K562 (cell line): ENCODE data around the gene KIF21A. TPM values are rescaled to one million over a fixed set of nuclear protein-coding genes. Genes with fewer than 3 reads are reported as not detected.

Source experiments
- ATF1 ChIP-seq, 2 experiments: fragments of 450-650 bp in 1 of 2; IDR thresholded peaks; 2 replicates each; pipeline ENCODE4 v1.6.1; 2016; ENCODE audit warnings: missing compliant biosample characterization in 1 of 2, missing genetic modification characterization in 1 of 2
- CBFA2T2 ChIP-seq: fragments of 450-650 bp; conservative IDR thresholded peaks from 2 replicates; pipeline ENCODE4 v1.6.1; 2017; ENCODE audit warnings: mild to moderate bottlenecking
- ETV1 ChIP-seq: fragments of 450-650 bp; conservative IDR thresholded peaks from 2 replicates; pipeline ENCODE4 v1.6.1; 2016; ENCODE audit warnings: missing genetic modification characterization, control low read depth, low read depth, missing compliant biosample characterization
- JUN ChIP-seq, 2 experiments: sonication (generic) in 1 of 2; formaldehyde crosslinking in 1 of 2; IDR thresholded peaks; 2 replicates each; pipeline versions ENCODE4 v1.6.1 to v1.8.0; 2012 to 2022; ENCODE audit warnings: borderline replicate concordance in 2 of 2, mild to moderate bottlenecking in 2 of 2, improper control_type of control experiment in 1 of 2, low read depth in 1 of 2, low read length in 1 of 2, missing genetic modification reagents in 1 of 2
- MGA ChIP-seq: fragments of 450-650 bp; IDR thresholded peaks from 2 replicates; pipeline ENCODE4 v1.6.1; 2016; ENCODE audit warnings: mild to moderate bottlenecking, moderate library complexity
- NRF1 ChIP-seq, 2 experiments: fragments of 450-650 bp; IDR thresholded peaks in 1 of 2; conservative IDR thresholded peaks in 1 of 2; 2 replicates each; pipeline ENCODE4 v1.6.1; 2014; ENCODE audit warnings: mild to moderate bottlenecking in 2 of 2
- SOX6 ChIP-seq: fragments of 450-650 bp; IDR thresholded peaks from 2 replicates; pipeline ENCODE4 v1.6.1; 2014; ENCODE audit warnings: mild to moderate bottlenecking
- ZNF436 ChIP-seq: fragments of 250-450, 450-650 bp; sonication (Bioruptor Pico); formaldehyde crosslinking; IDR thresholded peaks from 2 replicates; pipeline ENCODE4 v1.7.0; 2020; ENCODE audit warnings: mild to moderate bottlenecking
- polyA plus RNA-seq, 8 experiments: library from polyadenylated mRNA; depleted of rRNA in 4 of 8; stranded (reverse) in 5 of 8; unstranded in 3 of 8; fragments of >200 nt; fragmentation: Nextera tagmentation in 2 of 8; fragmentation: Illumina TruSeq in 1 of 8; extraction: Ambion mirVana in 2 of 8; extraction: Trizol in 1 of 8; gene quantifications; 2 replicates each; pipeline versions ENCODE4 v1.2.1 to v1.2.3, GENCODE V29; 2011 to 2014; ENCODE audit warnings: inconsistent platforms in 1 of 8, missing spikeins in 1 of 8
- total RNA-seq, 7 experiments: library from RNA; depleted of rRNA in 6 of 7; stranded (reverse); fragments of >200 nt in 6 of 7; fragmentation: Illumina TruSeq in 2 of 7; extraction: Trizol in 2 of 7; gene quantifications; 2 replicates each; pipeline versions ENCODE4 v1.2.1 to v1.2.3, GENCODE V29; 2011 to 2021; ENCODE audit warnings: low replicate concordance in 1 of 7
- TF ChIP-seq, protein P1 (sequence below), 2 experiments: fragments of 450-650 bp in 1 of 2; sonication (generic) in 1 of 2; formaldehyde crosslinking in 1 of 2; IDR thresholded peaks in 1 of 2; conservative IDR thresholded peaks in 1 of 2; 2 replicates each; pipeline versions ENCODE4 v1.6.1 to v1.8.1; 2016 to 2023; ENCODE audit warnings: mild to moderate bottlenecking in 2 of 2, moderate library complexity in 2 of 2, inconsistent platforms in 1 of 2, missing genetic modification reagents in 1 of 2
- TF ChIP-seq, protein P2 (sequence below): IDR thresholded peaks from 2 replicates; pipeline ENCODE4 v1.6.1; 2014; ENCODE audit warnings: antibody characterized with exemption

KIF21A gene
- total and polyA plus RNA-seq, 9 of the 15 experiments (the other 6 are each of a cell fraction or from before 2014, with no cell fraction given), result 17.7 to 45.0 (median 30.3) TPM

DNA sequence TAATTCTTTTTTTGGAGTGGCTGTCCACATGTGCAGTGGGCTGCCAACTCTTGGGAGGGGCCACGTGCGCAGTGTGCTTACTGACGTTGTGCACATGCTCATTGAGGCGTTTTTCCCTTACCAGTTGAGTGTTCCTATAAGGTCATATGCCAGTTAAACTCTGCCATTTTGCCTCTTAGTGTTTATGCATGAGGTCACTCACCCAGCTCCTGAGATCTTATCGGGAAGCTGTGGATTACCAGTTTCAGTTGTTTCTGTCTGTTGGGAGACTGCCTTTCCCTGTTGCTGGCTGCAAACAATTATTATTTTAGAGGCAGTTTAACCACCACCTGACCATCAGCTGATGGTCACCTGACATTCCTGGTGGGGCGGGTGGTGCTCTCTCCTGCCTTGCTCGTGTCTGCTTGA is 16.1 kb upstream of the KIF21A start (continued):
- TF ChIP-seq SOX6, result peak; percentile 46; the same call in 1 of the 2 replicates
- TF ChIP-seq NRF1 (conservative IDR thresholded peaks at IDR 0.05 in 1 of 2, IDR thresholded peaks at IDR 0.05 in 1 of 2), result peak; percentile 25 to 38; a peak in 2 of 4 replicates
- TF ChIP-seq JUN (IDR thresholded peaks at IDR 0.05; ENCODE audit: borderline replicate concordance, low read depth, low read length), result peak; percentile 70; the same call in 1 of the 2 replicates
- no peak for TF ChIP-seq JUN (CRISPR knock-in tag; IDR thresholded peaks at IDR 0.05; ENCODE audit: borderline replicate concordance)
- no peak for TF ChIP-seq ZNF436 (CRISPR knock-in tag)
- TF ChIP-seq ATF1 (CRISPR knock-in tag; IDR thresholded peaks at IDR 0.05), result no peak
- TF ChIP-seq ATF1 (tag; IDR thresholded peaks at IDR 0.05), result 0 out of 2 replicates have a peak, but pooled peaks have one; percentile 8
- TF ChIP-seq, protein P1, sequence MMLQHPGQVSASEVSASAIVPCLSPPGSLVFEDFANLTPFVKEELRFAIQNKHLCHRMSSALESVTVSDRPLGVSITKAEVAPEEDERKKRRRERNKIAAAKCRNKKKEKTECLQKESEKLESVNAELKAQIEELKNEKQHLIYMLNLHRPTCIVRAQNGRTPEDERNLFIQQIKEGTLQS (IDR thresholded peaks at IDR 0.05), result peak; percentile 67
- TF ChIP-seq, protein P1 (CRISPR knock-in tag; conservative IDR thresholded peaks at IDR 0.05), result 0 out of 2 replicates have a peak, but pooled peaks have one; percentile 21
- 0 out of 2 replicates have a peak, but pooled peaks have one; percentile 17 for TF ChIP-seq ETV1
- peak; percentile 85 for TF ChIP-seq MGA
- TF ChIP-seq CBFA2T2, result peak; percentile 44
- TF ChIP-seq, protein P2, sequence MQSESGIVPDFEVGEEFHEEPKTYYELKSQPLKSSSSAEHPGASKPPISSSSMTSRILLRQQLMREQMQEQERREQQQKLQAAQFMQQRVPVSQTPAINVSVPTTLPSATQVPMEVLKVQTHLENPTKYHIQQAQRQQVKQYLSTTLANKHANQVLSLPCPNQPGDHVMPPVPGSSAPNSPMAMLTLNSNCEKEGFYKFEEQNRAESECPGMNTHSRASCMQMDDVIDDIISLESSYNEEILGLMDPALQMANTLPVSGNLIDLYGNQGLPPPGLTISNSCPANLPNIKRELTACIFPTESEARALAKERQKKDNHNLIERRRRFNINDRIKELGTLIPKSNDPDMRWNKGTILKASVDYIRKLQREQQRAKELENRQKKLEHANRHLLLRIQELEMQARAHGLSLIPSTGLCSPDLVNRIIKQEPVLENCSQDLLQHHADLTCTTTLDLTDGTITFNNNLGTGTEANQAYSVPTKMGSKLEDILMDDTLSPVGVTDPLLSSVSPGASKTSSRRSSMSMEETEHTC, result 0 out of 2 replicates have a peak, but pooled peaks have one; percentile 45
